ENCODE data around the gene CYP3A4. TPM values are rescaled to one million over a fixed set of nuclear protein-coding genes. Genes with fewer than 3 reads are reported as not detected.

The CYP3A4 gene
- total RNA-seq, 4 donors from 2014 or later = 10.0 to 44.9 (median 22.1) TPM; not detected in 1

GRCh38 chr7:99828811-99829210 lies 44.8 kb upstream of the CYP3A4 start:
- Histone ChIP-seq H3K4me1 (peaks cover 0 to 17% (median 8%) of the 10 kb centered on the region in 4 donors), H3K27ac (peak overlapping the region; percentile 34 to 74 (median 46)), H3K36me3 (no peaks in the 10 kb centered on the region), H3K9me3 (no peaks in the 10 kb centered on the region), H3K27me3 (no peaks in the 10 kb centered on the region), H3K4me3 (no peak overlapping the region)
- intact Hi-C loops (cut with DNase I; ENCODE audit: low total_unique reads) = no loop called here
- DNase-seq = no peak
- TF ChIP-seq CTCF (IDR thresholded peaks at IDR 0.05) (no peak), EP300 (IDR thresholded peaks at IDR 0.05; ENCODE audit: low read depth) (no peak), POLR2AphosphoS5 (IDR thresholded peaks at IDR 0.05) (no peak), POLR2A (IDR thresholded peaks at IDR 0.05) (no peak)
- in situ Hi-C loops (cut with MboI; ENCODE audit: low pct_ligation_motif_present in 1 of 4, low pct_unique_long_range_greater_than_20kb in 1 of 4, low sequenced_read_pairs in 3 of 4) = no loop called here

- no peak for DNase-seq
- no peak overlapping the region for H3K27ac ChIP-seq
- no peaks in the 10 kb centered on the region for H3K27me3 ChIP-seq
- no peaks in the 10 kb centered on the region for H3K9me3 ChIP-seq
- peaks cover 0 to 27% (median 12%) of the 10 kb centered on the region in 4 donors for H3K4me1 ChIP-seq
- no peak overlapping the region for H3K4me3 ChIP-seq
- H3K36me3 ChIP-seq = no peaks in the 10 kb centered on the region
- in situ Hi-C loops (cut with MboI; ENCODE audit: low pct_ligation_motif_present in 1 of 4, low pct_unique_long_range_greater_than_20kb in 1 of 4, low sequenced_read_pairs in 3 of 4) = no loop called here
- TF ChIP-seq POLR2AphosphoS5 (IDR thresholded peaks at IDR 0.05) (no peak), CTCF (IDR thresholded peaks at IDR 0.05) (no peak), POLR2A (IDR thresholded peaks at IDR 0.05) (no peak), EP300 (IDR thresholded peaks at IDR 0.05; ENCODE audit: low read depth) (no peak)
- WGBS, 2 donors (ENCODE audit: low coverage in 1 of 2) = 64 to 77% methylated on average over 1 to 2 of the region's 2 CpGs
- intact Hi-C loops (cut with DNase I; ENCODE audit: low total_unique reads) = no loop called here
Observed at GRCh38 chr7:99827040-99827778, 43.2 kb upstream of the CYP3A4 start.

- in situ Hi-C loops (cut with MboI; ENCODE audit: low pct_ligation_motif_present in 1 of 4, low pct_unique_long_range_greater_than_20kb in 1 of 4, low sequenced_read_pairs in 3 of 4) (no loop called here), intact Hi-C loops (cut with DNase I; ENCODE audit: low total_unique reads) (no loop called here)
- TF ChIP-seq EP300 (IDR thresholded peaks at IDR 0.05; ENCODE audit: low read depth) = no peak
Observed at GRCh38 chr7:99825873-99826272, 41.9 kb upstream of the CYP3A4 start.

GRCh38 chr7:99825452-99825851 lies 41.5 kb upstream of the CYP3A4 start:
- Histone ChIP-seq H3K27ac (no peak overlapping the region), H3K4me3 (no peak overlapping the region), H3K36me3 (no peaks in the 10 kb centered on the region), H3K27me3 (no peaks in the 10 kb centered on the region), H3K9me3 (no peaks in the 10 kb centered on the region), H3K4me1 (peaks cover 0 to 30% (median 12%) of the 10 kb centered on the region in 4 donors)
- TF ChIP-seq POLR2A (IDR thresholded peaks at IDR 0.05) (no peak), CTCF (IDR thresholded peaks at IDR 0.05) (no peak), EP300 (IDR thresholded peaks at IDR 0.05; ENCODE audit: low read depth) (no peak), POLR2AphosphoS5 (IDR thresholded peaks at IDR 0.05) (no peak)
- WGBS, 2 donors (ENCODE audit: low coverage in 1 of 2) = 91 to 100% methylated on average over 1 of the region's 1 CpG
- in situ Hi-C loops (cut with MboI; ENCODE audit: low pct_ligation_motif_present in 1 of 4, low pct_unique_long_range_greater_than_20kb in 1 of 4, low sequenced_read_pairs in 3 of 4) (no loop called here), intact Hi-C loops (cut with DNase I; ENCODE audit: low total_unique reads) (no loop called here)
- no peak for DNase-seq

More at GRCh38 chr7:99825873-99826272, 41.9 kb upstream of the CYP3A4 start:
- Histone ChIP-seq H3K36me3 (no peaks in the 10 kb centered on the region), H3K4me3 (no peak overlapping the region), H3K27me3 (no peaks in the 10 kb centered on the region), H3K4me1 (peaks cover 0 to 30% (median 12%) of the 10 kb centered on the region in 4 donors), H3K27ac (no peak overlapping the region), H3K9me3 (no peaks in the 10 kb centered on the region)
- DNase-seq = no peak

GRCh38 chr7:99824091-99824490 lies 40.1 kb upstream of the CYP3A4 start:
- 83 to 90% methylated on average over 2 to 3 of the region's 3 CpGs for WGBS, 2 donors (ENCODE audit: low coverage in 1 of 2)
- TF ChIP-seq POLR2AphosphoS5 (IDR thresholded peaks at IDR 0.05) (no peak), CTCF (IDR thresholded peaks at IDR 0.05) (no peak), EP300 (IDR thresholded peaks at IDR 0.05; ENCODE audit: low read depth) (no peak), POLR2A (IDR thresholded peaks at IDR 0.05) (no peak)

More at GRCh38 chr7:99824091-99824490, 40.1 kb upstream of the CYP3A4 start:
- H3K27me3 ChIP-seq = no peaks in the 10 kb centered on the region
- H3K27ac ChIP-seq = no peak overlapping the region
- peaks cover 0 to 20% (median 8%) of the 10 kb centered on the region in 4 donors for H3K4me1 ChIP-seq
- no peak overlapping the region for H3K4me3 ChIP-seq
- no peaks in the 10 kb centered on the region for H3K36me3 ChIP-seq
- DNase-seq = no peak
- intact Hi-C loops (cut with DNase I; ENCODE audit: low total_unique reads) = no loop called here
- in situ Hi-C loops (cut with MboI; ENCODE audit: low pct_ligation_motif_present in 1 of 4, low pct_unique_long_range_greater_than_20kb in 1 of 4, low sequenced_read_pairs in 3 of 4) = no loop called here
- H3K9me3 ChIP-seq = no peaks in the 10 kb centered on the region

All from transverse colon (tissue), 4 donors.